ENCODE measurements around the gene CLIC3. TPM values are rescaled to one million over a fixed set of nuclear protein-coding genes. Genes with fewer than 3 reads are reported as not detected.

Gene CLIC3
- total and polyA plus RNA-seq, 8 donors, result 0.24 to 1.3 (median 0.41) TPM; not detected in 1

DNA sequence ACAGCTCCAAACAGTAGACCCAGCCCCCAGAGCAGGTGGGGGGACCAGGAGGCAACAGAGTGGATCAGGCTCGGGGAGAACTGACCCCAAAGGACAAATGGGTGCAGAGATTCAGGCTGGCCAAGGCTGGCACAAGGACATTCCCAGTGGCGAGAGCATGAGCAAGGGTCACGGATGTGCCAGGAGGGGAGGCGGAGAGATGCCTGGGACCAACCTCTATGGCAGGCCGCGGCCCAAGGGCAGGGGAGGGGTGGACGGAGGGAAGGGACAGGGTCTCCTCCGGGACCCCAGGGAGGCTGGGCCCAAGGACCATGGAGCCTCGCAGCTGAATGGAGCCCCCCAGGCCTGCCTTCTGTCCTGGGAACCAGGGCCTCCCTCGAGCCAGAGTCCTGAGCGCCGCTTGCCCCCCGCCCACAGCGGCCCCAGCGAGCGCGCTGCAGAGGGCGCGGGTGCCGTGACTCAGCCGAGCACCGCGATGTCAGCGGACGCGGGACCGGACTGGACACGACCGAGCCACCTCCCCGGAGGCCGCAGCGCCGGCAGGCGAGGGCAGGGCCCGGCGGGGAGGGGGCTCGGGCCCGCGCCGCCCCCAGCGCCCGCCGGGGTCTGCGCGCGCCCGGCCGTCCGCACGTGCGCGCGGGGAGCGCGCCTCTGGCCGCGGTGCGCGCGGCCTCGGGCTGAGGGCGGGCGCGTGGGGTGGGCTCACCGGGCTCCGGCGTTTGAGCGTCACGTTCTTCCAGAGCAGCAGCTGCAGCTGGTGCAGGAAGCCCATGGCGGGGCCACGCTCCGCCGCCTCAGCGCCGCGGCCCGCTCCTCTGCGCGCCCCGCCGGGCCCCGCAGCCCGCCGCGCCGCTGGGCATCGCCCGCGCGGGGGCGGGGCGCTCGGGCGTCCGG, 31.2 kb upstream of the CLIC3 start, which contains the start of gene ABCA2:
TSS of gene ABCA2 (minus strand) at position 869 of the 894 bp plus-strand sequence. CDS start at position 772, 97 bp downstream.
- DNase-seq, result no peak
- peaks cover 15 to 21% (median 17%) of the 10 kb centered on the region in 3 donors for H3K4me1 ChIP-seq
- H3K9me3 ChIP-seq, result no peaks in the 10 kb centered on the region
- no peaks in the 10 kb centered on the region for H3K36me3 ChIP-seq
- intact Hi-C loops (cut with DNase I), result loop anchor here in 1 of 3 donors (10.0 kb wide), 1 partner anchor 73 kb away; the partner anchor contains the start of gene LCN12
- peak within 1 kb of the TSS; percentile 13 to 54 (median 30) for H3K27ac ChIP-seq
- 3% methylated on average over 48 to 95 of the region's 95 CpGs for WGBS, 2 donors
- peak within 1 kb of the TSS; percentile 49 to 68 (median 58) for H3K4me3 ChIP-seq
- no peaks in the 10 kb centered on the region for H3K27me3 ChIP-seq
- FAIRE-seq, result no peak
- TF ChIP-seq CTCF (IDR thresholded peaks at IDR 0.05), result no peak
- no peak for ATAC-seq

GRCh38 chr9:137026828-137027227, 30.5 kb upstream of the CLIC3 start:
- FAIRE-seq (no peak), DNase-seq (peak; percentile 73 to 92 (median 80)), ATAC-seq (peak; percentile 27 to 63 (median 46))
- H3K4me1 ChIP-seq, result peaks cover 15 to 21% (median 17%) of the 10 kb centered on the region in 3 donors
- no peaks in the 10 kb centered on the region for H3K9me3 ChIP-seq
- peak overlapping the region in 2 of 4 donors; percentile 17 to 28 for H3K27ac ChIP-seq
- no peaks in the 10 kb centered on the region for H3K27me3 ChIP-seq
- no peak for TF ChIP-seq CTCF (IDR thresholded peaks at IDR 0.05)
- intact Hi-C loops (cut with DNase I), result loop anchor here in 1 of 3 donors (10.0 kb wide), 1 partner anchor 72 kb away; the partner anchor contains the start of gene LCN12
- H3K4me3 ChIP-seq, result peak overlapping the region in 2 of 4 donors; percentile 54 to 64
- 20 to 24% methylated on average over 4 of the region's 4 CpGs for WGBS, 2 donors
- H3K36me3 ChIP-seq, result no peaks in the 10 kb centered on the region

- ATAC-seq (no peak), DNase-seq (no peak), FAIRE-seq (no peak)
- Histone ChIP-seq H3K27me3 (no peaks in the 10 kb centered on the region), H3K4me1 (peaks cover 15 to 21% (median 17%) of the 10 kb centered on the region in 3 donors), H3K9me3 (no peaks in the 10 kb centered on the region), H3K36me3 (no peaks in the 10 kb centered on the region), H3K4me3 (no peak overlapping the region), H3K27ac (peak overlapping the region in 1 of 4 donors; percentile 18)
- 76 to 80% methylated on average over 2 of the region's 2 CpGs for WGBS, 2 donors
- intact Hi-C loops (cut with DNase I), result loop anchor here in 1 of 3 donors (10.0 kb wide), 1 partner anchor 72 kb away; the partner anchor contains the start of gene LCN12
- TF ChIP-seq CTCF (IDR thresholded peaks at IDR 0.05), result no peak
These were observed 30.0 kb upstream of the CLIC3 start for GRCh38 chr9:137026384-137026783.

DNA sequence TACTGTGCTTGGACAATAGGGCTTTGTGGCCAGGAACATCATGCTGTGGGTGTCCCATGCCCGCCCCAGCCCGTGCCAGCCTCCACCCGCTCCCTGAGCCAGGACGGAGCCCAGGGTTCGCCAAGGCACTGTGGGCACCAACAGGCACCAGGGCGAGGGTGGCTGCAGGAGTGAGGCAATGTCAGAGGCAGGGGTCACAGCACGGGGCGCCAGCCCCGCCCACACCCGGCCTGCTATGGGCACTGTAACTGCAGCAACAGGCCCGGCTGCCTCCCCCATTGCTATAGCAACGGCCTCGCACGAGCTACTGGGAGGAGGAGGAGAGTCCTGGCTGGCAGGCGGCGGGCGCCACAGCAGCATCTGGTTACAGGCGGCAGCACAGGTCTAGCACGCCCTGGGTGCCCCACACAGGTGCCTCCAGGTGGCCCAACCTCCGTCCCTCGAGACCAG, 29.2 kb upstream of the CLIC3 start:
- peak overlapping the region in 1 of 4 donors; percentile 18 for H3K27ac ChIP-seq
- intact Hi-C loops (cut with DNase I), result loop anchor here in 1 of 3 donors (10.0 kb wide), 1 partner anchor 71 kb away; the partner anchor contains the start of gene LCN12
- DNase-seq, result peak in 3 of 6 donors; percentile 66 to 77 (median 69)
- 65 to 68% methylated on average over 18 to 21 of the region's 21 CpGs for WGBS, 2 donors
- H3K4me1 ChIP-seq, result peaks cover 15 to 21% (median 17%) of the 10 kb centered on the region in 3 donors
- no peaks in the 10 kb centered on the region for H3K36me3 ChIP-seq
- H3K9me3 ChIP-seq, result no peaks in the 10 kb centered on the region
- no peak for FAIRE-seq
- no peaks in the 10 kb centered on the region for H3K27me3 ChIP-seq
- no peak overlapping the region for H3K4me3 ChIP-seq
- ATAC-seq, result peak; percentile 7 to 49 (median 24)
- TF ChIP-seq CTCF (IDR thresholded peaks at IDR 0.05), result no peak

All from pancreas (tissue), 10 donors.